HepG2 (cell line): ENCODE results near the gene CHN1. TPM values are rescaled to one million over a fixed set of nuclear protein-coding genes. Genes with fewer than 3 reads are reported as not detected.

Source experiments
- ARNTL ChIP-seq: sonication (generic); formaldehyde crosslinking; IDR thresholded peaks from 2 replicates; pipeline ENCODE4 v1.4.0; 2020; ENCODE audit warnings: mild to moderate bottlenecking, missing genetic modification reagents
- CSRNP1 ChIP-seq: sonication (generic); formaldehyde crosslinking; IDR thresholded peaks from 2 replicates; pipeline ENCODE4 v1.8.1; 2023; ENCODE audit warnings: mild to moderate bottlenecking, missing genetic modification reagents
- KIAA2018 ChIP-seq: sonication (generic); formaldehyde crosslinking; IDR thresholded peaks from 2 replicates; pipeline ENCODE4 v1.5.0; 2020; ENCODE audit warnings: mild to moderate bottlenecking, missing genetic modification reagents, borderline replicate concordance
- NCOA2 ChIP-seq: sonication (generic); formaldehyde crosslinking; IDR thresholded peaks from 2 replicates; pipeline ENCODE4 v1.8.0; 2022; ENCODE audit warnings: inconsistent platforms
- NFATC3 ChIP-seq: sonication (generic); formaldehyde crosslinking; IDR thresholded peaks from 2 replicates; pipeline ENCODE4 v1.5.1; 2020; ENCODE audit warnings: mild to moderate bottlenecking, missing genetic modification reagents
- NR1H2 ChIP-seq: sonication (generic); formaldehyde crosslinking; IDR thresholded peaks from 2 replicates; pipeline ENCODE4 v1.8.1; 2022; ENCODE audit warnings: low read depth, missing genetic modification reagents, borderline replicate concordance
- RBM22 ChIP-seq: fragments of 200-400 bp; formaldehyde crosslinking; optimal IDR thresholded peaks from 2 replicates; pipeline ENCODE3; 2017; ENCODE audit warnings: mild to moderate bottlenecking, low read length, moderate library complexity
- SMARCE1 ChIP-seq: fragments of 450-650 bp; IDR thresholded peaks from 2 replicates; pipeline ENCODE4 v1.6.1; 2017; ENCODE audit warnings: borderline replicate concordance
- SMC3 ChIP-seq: IDR thresholded peaks from 2 replicates; pipeline ENCODE4 v1.6.1; 2011; ENCODE audit warnings: low read length, improper control_type of control experiment
- SNAI1 ChIP-seq: sonication (generic); formaldehyde crosslinking; IDR thresholded peaks from 2 replicates; pipeline ENCODE4 v1.5.0; 2020; ENCODE audit warnings: mild to moderate bottlenecking, missing genetic modification reagents, borderline replicate concordance
- ZBTB44 ChIP-seq: sonication (generic); formaldehyde crosslinking; IDR thresholded peaks from 2 replicates; pipeline ENCODE4 v1.4.0; 2020; ENCODE audit warnings: missing genetic modification reagents
- ZFP41 ChIP-seq: sonication (generic); formaldehyde crosslinking; IDR thresholded peaks from 2 replicates; pipeline ENCODE4 v1.4.0; 2020; ENCODE audit warnings: mild to moderate bottlenecking, missing genetic modification reagents, borderline replicate concordance
- ZNF331 ChIP-seq: sonication (generic); formaldehyde crosslinking; IDR thresholded peaks from 2 replicates; pipeline ENCODE4 v1.4.0; 2020; ENCODE audit warnings: missing genetic modification reagents
- ZNF512 ChIP-seq: sonication (generic); formaldehyde crosslinking; IDR thresholded peaks from 2 replicates; pipeline ENCODE4 v1.4.0; 2020; ENCODE audit warnings: mild to moderate bottlenecking, missing genetic modification reagents
- ZNF605 ChIP-seq: sonication (generic); formaldehyde crosslinking; IDR thresholded peaks from 2 replicates; pipeline ENCODE4 v1.8.0; 2022; ENCODE audit warnings: mild to moderate bottlenecking, missing genetic modification reagents
- ZNF678 ChIP-seq: sonication (generic); formaldehyde crosslinking; IDR thresholded peaks from 2 replicates; pipeline ENCODE4 v1.4.0; 2020; ENCODE audit warnings: mild to moderate bottlenecking, missing genetic modification reagents
- ZSCAN31 ChIP-seq: sonication (generic); formaldehyde crosslinking; IDR thresholded peaks from 2 replicates; pipeline ENCODE4 v1.5.0; 2020; ENCODE audit warnings: low read depth, mild to moderate bottlenecking, missing genetic modification reagents
- polyA plus RNA-seq, 8 experiments: library from polyadenylated mRNA; depleted of rRNA in 3 of 8; stranded (reverse) in 7 of 8; unstranded in 1 of 8; fragments of >200 nt; fragmentation: Illumina TruSeq in 4 of 8; extraction: Trizol in 4 of 8; gene quantifications; 2 replicates each; pipeline versions ENCODE4 v1.2.1 to v1.2.3, GENCODE V29; 2011 to 2016; ENCODE audit warnings: low read depth in 4 of 8, missing spikeins in 1 of 8, mixed read lengths in 1 of 8; ENCODE audit not compliant: insufficient read depth in 1 of 8
- total RNA-seq, 5 experiments: library from RNA; depleted of rRNA; stranded (reverse); fragments of >200 nt; fragmentation: Illumina TruSeq; extraction: Trizol; gene quantifications; 2 replicates each; pipeline ENCODE4 v1.2.3, GENCODE V29; 2016; ENCODE audit warnings: low read depth in 1 of 5

Gene CHN1
- total and polyA plus RNA-seq, 2 of the 13 experiments (the other 11 are each of a cell fraction or from before 2014, with no cell fraction given), result 2.8 to 3.5 TPM

- no peak for TF ChIP-seq CSRNP1 (CRISPR knock-in tag)
- TF ChIP-seq NCOA2, result no peak
- TF ChIP-seq SMARCE1, result no peak
- TF ChIP-seq ARNTL (CRISPR knock-in tag), result no peak
- TF ChIP-seq ZNF605, result no peak
- no peak for TF ChIP-seq ZFP41
- no peak for TF ChIP-seq SNAI1 (CRISPR knock-in tag)
- no peak; the same call in 1 of the 2 replicates for TF ChIP-seq ZNF331 (CRISPR knock-in tag)
- no peak for TF ChIP-seq ZNF678 (CRISPR knock-in tag)
- TF ChIP-seq ZBTB44 (CRISPR knock-in tag), result no peak
- TF ChIP-seq RBM22, result no peak
- TF ChIP-seq ZSCAN31, result no peak; the same call in none of the 2 replicates
- TF ChIP-seq KIAA2018 (CRISPR knock-in tag), result no peak
- no peak for TF ChIP-seq NR1H2 (CRISPR knock-in tag)
- TF ChIP-seq SMC3, result no peak
- no peak for TF ChIP-seq NFATC3 (CRISPR knock-in tag)
- TF ChIP-seq ZNF512, result no peak
These were observed at the start of gene CHN1 (continued) for GRCh38 chr2:175004980-175005732.
